SU-DHL-6 (cell line): ENCODE measurements around the gene PARP14.
"Not testable (repeated sequence)": the region's sequence is repeated elsewhere in the genome, so short reads cannot be mapped to it uniquely, and the experiment has no call there.

ENCODE experiments used
- CTCF ChIP-seq: fragments of 200-600 bp; sonication (generic); IDR thresholded peaks from one replicate; pipeline ENCODE4 v1.5.1; 2017; ENCODE audit warnings: antibody characterized with exemption, mild to moderate bottlenecking, low read length, moderate library complexity; ENCODE audit not compliant: insufficient read depth, poor library complexity, severe bottlenecking
- EZH2phosphoT487 ChIP-seq: fragments of 200-600 bp; sonication (generic), shearing (Covaris generic); conservative IDR thresholded peaks from 2 replicates; pipeline ENCODE4 v1.6.1; 2018; ENCODE audit warnings: mild to moderate bottlenecking, antibody characterized with exemption, low read length, moderate library complexity, mixed read lengths

- not testable (repeated sequence) for TF ChIP-seq CTCF, EZH2phosphoT487
These were observed 28.7 kb upstream of the PARP14 start for GRCh38 chr3:122651962-122652361.
